Mucosa of descending colon (tissue), 3 donors: ENCODE data around the gene ZBTB7C. TPM values are rescaled to one million over a fixed set of nuclear protein-coding genes. Genes with fewer than 3 reads are reported as not detected.

Experiments used
- ATAC-seq: fragments of 200-7000 bp; cut with Tn5 transposase; one replicate; pipeline ENCODE4 v1.9.1; 2020; ENCODE audit warnings: mild to moderate bottlenecking, moderate library complexity
- DNase-seq, 3 donors: peaks; one replicate each; pipeline ENCODE4 v3.0.0-alpha.2; 2020
- H3K36me3 ChIP-seq: fragments of 200-600 bp; one replicate; pipeline ENCODE4 v1.8.0; 2021; ENCODE audit warnings: low read depth, mild to moderate bottlenecking
- H3K4me1 ChIP-seq: fragments of 200-600 bp; one replicate; pipeline ENCODE4 v1.8.0; 2021; ENCODE audit warnings: low read depth, mild to moderate bottlenecking
- H3K4me3 ChIP-seq: fragments of 200-600 bp; one replicate; pipeline ENCODE4 v1.8.0; 2021; ENCODE audit warnings: mild to moderate bottlenecking
- H3K9me3 ChIP-seq: fragments of 200-600 bp; one replicate; pipeline ENCODE4 v1.8.0; 2021; ENCODE audit warnings: mild to moderate bottlenecking
- CTCF ChIP-seq: fragments of 200-600 bp; IDR thresholded peaks from one replicate; pipeline ENCODE4 v1.8.0; 2022; ENCODE audit warnings: antibody characterized with exemption, mild to moderate bottlenecking
- intact Hi-C, 2 donors: fragments of 100-400 bp; cut with DNase I in 1 of 2; cut with micrococcal nuclease in 1 of 2; formaldehyde crosslinking; loops; one replicate each; pipeline versions ENCODE4 v1.11.0 to v1.11.1; 2022; cut with DNase I, micrococcal nuclease
- total RNA-seq, 3 donors: library from RNA; stranded (reverse); fragmentation: NEBNext Ultra II Directional in 2 of 3; extraction: Animal tissue kit (Norgen Biotek cat#: 25700) in 2 of 3; gene quantifications; one replicate each; pipeline versions ENCODE4 v1.2.1 to v1.2.4, GENCODE V29; 2021 to 2023
- donor health status: DM: no; HTN: no; CAD: no; lungs with moderate emphysema.
- donor health status: DM: no; HTN: no; CAD: no.
- donor health status: DM: no; HTN: yes; CAD: no.

ZBTB7C gene
- total RNA-seq, 3 donors from 2014 or later = 20.8 to 56.6 (median 38.2) TPM

GRCh38 chr18:48122816-48123215 is 286.4 kb downstream of the ZBTB7C start:
- no peak for DNase-seq
- Histone ChIP-seq H3K4me3 (no peak overlapping the region), H3K36me3 (no peaks in the 10 kb centered on the region), H3K9me3 (no peaks in the 10 kb centered on the region), H3K4me1 (peaks cover 11% of the 10 kb centered on the region)
- intact Hi-C loops = no loop called here
- TF ChIP-seq CTCF = no peak
- ATAC-seq = no peak

GRCh38 chr18:48122376-48122775 is 286.8 kb downstream of the ZBTB7C start:
- no peak for ATAC-seq
- intact Hi-C loops = no loop called here

GRCh38 chr18:48121752-48122151 is 287.4 kb downstream of the ZBTB7C start:
- Histone ChIP-seq H3K4me1 (peaks cover 11% of the 10 kb centered on the region), H3K4me3 (no peak overlapping the region), H3K36me3 (no peaks in the 10 kb centered on the region), H3K9me3 (no peaks in the 10 kb centered on the region)
- no peak for TF ChIP-seq CTCF
- DNase-seq (no peak), ATAC-seq (no peak)
- intact Hi-C loops = no loop called here

More at GRCh38 chr18:48122376-48122775, 286.8 kb downstream of the ZBTB7C start:
- Histone ChIP-seq H3K36me3 (no peaks in the 10 kb centered on the region), H3K9me3 (no peaks in the 10 kb centered on the region), H3K4me1 (peaks cover 11% of the 10 kb centered on the region), H3K4me3 (no peak overlapping the region)
- no peak for DNase-seq
- no peak for TF ChIP-seq CTCF

- Histone ChIP-seq H3K4me1 (peaks cover 6% of the 10 kb centered on the region), H3K4me3 (no peak overlapping the region), H3K36me3 (no peaks in the 10 kb centered on the region), H3K9me3 (no peaks in the 10 kb centered on the region)
- ATAC-seq = no peak
- intact Hi-C loops = no loop called here
- no peak for DNase-seq
- TF ChIP-seq CTCF = no peak
Observed at GRCh38 chr18:48119204-48119603, 290.0 kb downstream of the ZBTB7C start.

- intact Hi-C loops = no loop called here
- ATAC-seq = no peak
Observed at GRCh38 chr18:48116873-48117630, 292.1 kb downstream of the ZBTB7C start.

More at GRCh38 chr18:48116873-48117630, 292.1 kb downstream of the ZBTB7C start:
- no peaks in the 10 kb centered on the region for H3K36me3 ChIP-seq
- TF ChIP-seq CTCF = no peak
- DNase-seq = no peak
- H3K4me3 ChIP-seq = no peak overlapping the region
- H3K9me3 ChIP-seq = no peaks in the 10 kb centered on the region
- H3K4me1 ChIP-seq = no peaks in the 10 kb centered on the region
